ENCODE results near the gene PDE4D.
"Not testable (repeated sequence)": the region's sequence is repeated elsewhere in the genome, so short reads cannot be mapped to it uniquely, and the experiment has no call there.

Gene PDE4D

GRCh38 chr5:59786334-59786805, 107.2 kb downstream of the PDE4D start:
- no peak overlapping the region for H3K4me2 ChIP-seq (ENCODE audit: low read depth, low read length)
- H3K4me1 ChIP-seq (ENCODE audit: low read length) = 0 out of 2 replicates have a peak, but pooled peaks cover 3% of the 10 kb centered on the region
- H4K20me1 ChIP-seq (ENCODE audit: insufficient read depth, low read length) = no peaks in the 10 kb centered on the region
- H3K9me2 ChIP-seq (replicated peaks; ENCODE audit: insufficient read depth, low read length) = no peaks in the 10 kb centered on the region
- no peak overlapping the region for H3K27ac ChIP-seq (ENCODE audit: low read length)
- H3K27me3 ChIP-seq (replicated peaks; ENCODE audit: insufficient read depth, low read length) = no peaks in the 10 kb centered on the region
- no peak for DNase-seq
- no peak overlapping the region for H3K9ac ChIP-seq (ENCODE audit: low read length)
- no peaks in the 10 kb centered on the region for H3K79me2 ChIP-seq (ENCODE audit: low read length)
- H3K4me3 ChIP-seq (ENCODE audit: low read length) = no peak overlapping the region
- H2AFZ ChIP-seq (ENCODE audit: low read length) = no peak overlapping the region
- TF ChIP-seq CTCF (IDR thresholded peaks at IDR 0.05; ENCODE audit: low read length) (no peak), EZH2 (optimal IDR thresholded peaks at IDR 0.05; ENCODE audit: low read depth, low read length) (no peak), EZH2phosphoT487 (IDR thresholded peaks at IDR 0.05; ENCODE audit: low read length) (no peak)
- H3K9me3 ChIP-seq (replicated peaks; ENCODE audit: insufficient read depth, low read length) = no peaks in the 10 kb centered on the region
- H3F3A ChIP-seq (ENCODE audit: insufficient read depth, low read length) = no peaks in the 10 kb centered on the region
- no peaks in the 10 kb centered on the region for H3K36me3 ChIP-seq (replicated peaks; ENCODE audit: insufficient read depth, low read length)

- Histone ChIP-seq H3K4me2 (ENCODE audit: low read depth, low read length) (no peak overlapping the region), H3K9me3 (replicated peaks; ENCODE audit: insufficient read depth, low read length) (no peaks in the 10 kb centered on the region), H3K79me2 (ENCODE audit: low read length) (no peaks in the 10 kb centered on the region), H3F3A (ENCODE audit: insufficient read depth, low read length) (no peaks in the 10 kb centered on the region), H3K36me3 (replicated peaks; ENCODE audit: insufficient read depth, low read length) (no peaks in the 10 kb centered on the region), H4K20me1 (ENCODE audit: insufficient read depth, low read length) (no peaks in the 10 kb centered on the region), H3K9me2 (replicated peaks; ENCODE audit: insufficient read depth, low read length) (no peaks in the 10 kb centered on the region), H3K27ac (ENCODE audit: low read length) (no peak overlapping the region), H3K4me1 (ENCODE audit: low read length) (0 out of 2 replicates have a peak, but pooled peaks cover 3% of the 10 kb centered on the region), H3K4me3 (ENCODE audit: low read length) (no peak overlapping the region), H3K9ac (ENCODE audit: low read length) (no peak overlapping the region), H2AFZ (ENCODE audit: low read length) (no peak overlapping the region), H3K27me3 (replicated peaks; ENCODE audit: insufficient read depth, low read length) (no peaks in the 10 kb centered on the region)
- no peak for DNase-seq
- no peak for TF ChIP-seq EZH2phosphoT487 (IDR thresholded peaks at IDR 0.05; ENCODE audit: low read length)
- no peak for TF ChIP-seq EZH2 (optimal IDR thresholded peaks at IDR 0.05; ENCODE audit: low read depth, low read length)
- TF ChIP-seq CTCF (IDR thresholded peaks at IDR 0.05; ENCODE audit: low read length) = no peak
Observed at GRCh38 chr5:59785676-59786333, 107.7 kb downstream of the PDE4D start.

GRCh38 chr5:59784708-59785107, 108.8 kb downstream of the PDE4D start:
- not testable (repeated sequence) for H4K20me1 ChIP-seq (ENCODE audit: insufficient read depth, low read length); H3K36me3 ChIP-seq (replicated peaks; ENCODE audit: insufficient read depth, low read length); H3F3A ChIP-seq (ENCODE audit: insufficient read depth, low read length); H3K4me2 ChIP-seq (ENCODE audit: low read depth, low read length); H3K4me1 ChIP-seq (ENCODE audit: low read length); DNase-seq; H3K9ac ChIP-seq (ENCODE audit: low read length); H3K27ac ChIP-seq (ENCODE audit: low read length); H2AFZ ChIP-seq (ENCODE audit: low read length); H3K4me3 ChIP-seq (ENCODE audit: low read length); H3K9me3 ChIP-seq (replicated peaks; ENCODE audit: insufficient read depth, low read length); H3K79me2 ChIP-seq (ENCODE audit: low read length); H3K27me3 ChIP-seq (replicated peaks; ENCODE audit: insufficient read depth, low read length); H3K9me2 ChIP-seq (replicated peaks; ENCODE audit: insufficient read depth, low read length)

- no peak overlapping the region for H3K4me2 ChIP-seq (ENCODE audit: low read depth, low read length)
- H3K9ac ChIP-seq (ENCODE audit: low read length) = no peak overlapping the region
- H3K27me3 ChIP-seq (replicated peaks; ENCODE audit: insufficient read depth, low read length) = no peaks in the 10 kb centered on the region
- no peaks in the 10 kb centered on the region for H3K4me1 ChIP-seq (ENCODE audit: low read length)
- no peaks in the 10 kb centered on the region for H3K36me3 ChIP-seq (replicated peaks; ENCODE audit: insufficient read depth, low read length)
- H3F3A ChIP-seq (ENCODE audit: insufficient read depth, low read length) = no peaks in the 10 kb centered on the region
- TF ChIP-seq EZH2phosphoT487 (IDR thresholded peaks at IDR 0.05; ENCODE audit: low read length) (no peak), EZH2 (optimal IDR thresholded peaks at IDR 0.05; ENCODE audit: low read depth, low read length) (no peak), CTCF (IDR thresholded peaks at IDR 0.05; ENCODE audit: low read length) (no peak)
- H2AFZ ChIP-seq (ENCODE audit: low read length) = no peak overlapping the region
- no peaks in the 10 kb centered on the region for H4K20me1 ChIP-seq (ENCODE audit: insufficient read depth, low read length)
- H3K9me3 ChIP-seq (replicated peaks; ENCODE audit: insufficient read depth, low read length) = no peaks in the 10 kb centered on the region
- DNase-seq = no peak
- H3K27ac ChIP-seq (ENCODE audit: low read length) = no peak overlapping the region
- no peaks in the 10 kb centered on the region for H3K79me2 ChIP-seq (ENCODE audit: low read length)
- no peak overlapping the region for H3K4me3 ChIP-seq (ENCODE audit: low read length)
- H3K9me2 ChIP-seq (replicated peaks; ENCODE audit: insufficient read depth, low read length) = no peaks in the 10 kb centered on the region
Observed at GRCh38 chr5:59783264-59783663, 110.3 kb downstream of the PDE4D start.

Measured in MM.1S (cell line).